ENCODE data around the gene PRKAR1B. TPM values are rescaled to one million over a fixed set of nuclear protein-coding genes. Genes with fewer than 3 reads are reported as not detected.

PRKAR1B gene
- total and polyA plus RNA-seq, 7 donors, result 9.5 to 26.6 (median 11.4) TPM

GRCh38 chr7:571096-571717 lies 155.9 kb downstream of the PRKAR1B start:
- H3K27ac ChIP-seq, result no peak overlapping the region
- peaks cover 0 to 24% (median 14%) of the 10 kb centered on the region in 4 donors for H3K4me1 ChIP-seq
- no peak overlapping the region for H3K4me3 ChIP-seq
- no peaks in the 10 kb centered on the region for H3K36me3 ChIP-seq
- H3K9me3 ChIP-seq, result no peaks in the 10 kb centered on the region
- no peaks in the 10 kb centered on the region for H3K27me3 ChIP-seq
- WGBS, 2 donors, result 94 to 95% methylated on average over 33 of the region's 33 CpGs
- no peak for DNase-seq
- no peak for TF ChIP-seq CTCF (IDR thresholded peaks at IDR 0.05)
- TF ChIP-seq POLR2A (IDR thresholded peaks at IDR 0.05), result no peak
- TF ChIP-seq EP300 (IDR thresholded peaks at IDR 0.05), result no peak
- no peak for TF ChIP-seq POLR2AphosphoS5 (IDR thresholded peaks at IDR 0.05)
- intact Hi-C loops (cut with DNase I), result no loop called here

GRCh38 chr7:570801-571070 lies 156.3 kb downstream of the PRKAR1B start:
- H3K27ac ChIP-seq, result no peak overlapping the region
- H3K9me3 ChIP-seq, result no peaks in the 10 kb centered on the region
- no peak for DNase-seq
- TF ChIP-seq CTCF (IDR thresholded peaks at IDR 0.05), result no peak
- TF ChIP-seq POLR2AphosphoS5 (IDR thresholded peaks at IDR 0.05), result no peak
- TF ChIP-seq EP300 (IDR thresholded peaks at IDR 0.05), result no peak
- no peak for TF ChIP-seq POLR2A (IDR thresholded peaks at IDR 0.05)
- no peaks in the 10 kb centered on the region for H3K27me3 ChIP-seq
- no peaks in the 10 kb centered on the region for H3K36me3 ChIP-seq
- intact Hi-C loops (cut with DNase I), result no loop called here
- H3K4me3 ChIP-seq, result no peak overlapping the region
- 90 to 91% methylated on average over 14 of the region's 14 CpGs for WGBS, 2 donors
- peaks cover 0 to 24% (median 14%) of the 10 kb centered on the region in 4 donors for H3K4me1 ChIP-seq

GRCh38 chr7:569996-570800 lies 156.9 kb downstream of the PRKAR1B start:
- no peaks in the 10 kb centered on the region for H3K36me3 ChIP-seq
- 95% methylated on average over 40 of the region's 40 CpGs for WGBS, 2 donors
- TF ChIP-seq EP300 (IDR thresholded peaks at IDR 0.05) (no peak), POLR2A (IDR thresholded peaks at IDR 0.05) (no peak), POLR2AphosphoS5 (IDR thresholded peaks at IDR 0.05) (no peak), CTCF (IDR thresholded peaks at IDR 0.05) (no peak)
- H3K9me3 ChIP-seq, result no peaks in the 10 kb centered on the region
- intact Hi-C loops (cut with DNase I), result no loop called here
- DNase-seq, result no peak
- H3K4me3 ChIP-seq, result no peak overlapping the region
- H3K4me1 ChIP-seq, result peaks cover 0 to 21% (median 14%) of the 10 kb centered on the region in 4 donors
- no peaks in the 10 kb centered on the region for H3K27me3 ChIP-seq
- no peak overlapping the region for H3K27ac ChIP-seq

GRCh38 chr7:569071-569855 lies 157.8 kb downstream of the PRKAR1B start:
- Histone ChIP-seq H3K9me3 (no peaks in the 10 kb centered on the region), H3K4me1 (peaks cover 0 to 14% (median 5%) of the 10 kb centered on the region in 4 donors), H3K27me3 (no peaks in the 10 kb centered on the region), H3K36me3 (no peaks in the 10 kb centered on the region), H3K27ac (no peak overlapping the region), H3K4me3 (no peak overlapping the region)
- intact Hi-C loops (cut with DNase I), result no loop called here
- TF ChIP-seq POLR2AphosphoS5 (IDR thresholded peaks at IDR 0.05) (no peak), CTCF (IDR thresholded peaks at IDR 0.05) (no peak)
- 92 to 94% methylated on average over 30 of the region's 30 CpGs for WGBS, 2 donors
- no peak for DNase-seq

Measured in sigmoid colon (tissue), 7 donors.